ENCODE data around the gene TMEM185A.
"Not testable (repeated sequence)": the region's sequence is repeated elsewhere in the genome, so short reads cannot be mapped to it uniquely, and the experiment has no call there.

Gene TMEM185A

DNA sequence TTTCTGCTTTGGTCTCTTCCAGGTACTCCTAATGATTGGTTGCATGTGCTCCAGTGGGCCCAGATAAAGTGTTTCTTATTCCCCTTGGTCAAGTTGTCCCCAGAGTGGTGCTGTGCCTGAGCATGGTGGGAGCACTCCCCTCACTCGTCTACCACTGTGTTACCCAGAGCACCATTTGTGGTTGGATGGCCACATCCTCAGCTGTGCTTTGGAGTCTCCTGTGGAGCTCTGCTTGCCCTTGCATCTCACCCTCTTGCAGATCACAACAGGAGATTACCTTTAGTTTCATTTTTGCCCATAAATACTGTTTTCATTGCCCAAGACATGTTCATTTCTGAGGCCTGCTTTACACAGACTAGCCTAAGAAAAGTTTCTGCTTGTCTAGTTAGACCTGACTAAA, 81.1 kb downstream of the TMEM185A start:
- not testable (repeated sequence) for DNase-seq

DNA sequence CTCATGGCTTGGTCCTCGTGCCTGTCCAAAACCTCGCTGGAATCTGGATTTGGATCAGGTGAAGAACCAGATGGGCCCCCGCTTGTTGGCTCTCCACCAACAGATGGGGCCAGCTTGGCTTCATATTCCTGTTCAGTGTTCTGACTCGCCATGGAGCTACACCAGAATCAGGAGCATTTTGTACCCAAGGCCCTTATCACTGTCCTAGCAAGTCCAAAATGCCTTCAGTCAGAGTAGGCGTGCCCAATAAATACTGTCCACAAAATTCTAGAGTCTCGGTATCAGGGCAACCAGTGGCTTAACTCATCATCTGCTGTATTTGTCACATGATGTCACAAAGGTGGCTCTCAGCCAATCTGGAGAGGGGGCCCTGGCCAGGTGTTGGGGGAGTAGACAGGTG, 81.9 kb downstream of the TMEM185A start, which contains the start of gene HSFX3:
Gene HSFX3, minus strand, starts transcription at position 224 of the 400 bp plus-strand sequence. Its CDS starts 72 bp downstream, at position 152.
- not testable (repeated sequence) for DNase-seq

DNA sequence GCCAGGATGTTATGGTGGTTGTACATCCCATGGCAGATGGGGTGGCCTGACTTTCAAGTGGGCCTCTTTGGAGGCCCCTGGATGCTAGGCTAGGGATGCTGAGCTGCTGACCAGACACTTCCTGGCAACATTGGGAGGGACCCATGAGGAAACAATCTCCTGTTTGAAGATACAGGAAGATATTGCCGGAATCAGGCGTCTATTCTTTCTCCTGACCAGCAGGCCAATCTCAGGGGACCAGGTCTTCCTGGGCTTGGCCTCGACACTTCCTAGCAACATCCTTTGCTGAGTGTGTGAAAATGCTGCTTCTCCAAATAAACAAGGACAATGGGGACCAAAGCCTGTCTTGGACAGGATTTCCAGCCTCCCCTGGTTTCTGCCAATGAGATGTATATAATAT, 83.8 kb downstream of the TMEM185A start:
- DNase-seq = not testable (repeated sequence)

DNA sequence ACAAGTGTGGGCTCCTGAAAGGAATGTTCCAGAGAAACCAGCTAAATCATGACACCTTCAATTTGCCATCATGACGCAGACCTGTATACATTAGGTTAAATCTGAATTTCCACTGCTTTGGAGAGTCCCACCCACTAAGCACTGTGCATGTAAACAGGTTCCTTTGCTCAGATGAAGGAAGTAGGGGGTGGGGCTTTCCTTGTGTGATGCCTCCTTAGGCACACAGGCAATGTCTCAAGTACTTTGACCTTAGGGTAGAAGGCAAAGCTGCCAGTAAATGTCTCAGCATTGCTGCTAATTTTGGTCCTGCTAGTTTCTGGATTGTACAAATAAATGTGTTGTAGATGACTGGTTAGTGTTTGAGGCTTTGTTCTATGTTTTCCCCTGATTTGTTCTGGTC, 84.6 kb downstream of the TMEM185A start:
- DNase-seq = not testable (repeated sequence)
